K562 (cell line): ENCODE results near the gene UTP11.

ENCODE experiments used
- CHD2 ChIP-seq: IDR thresholded peaks from 2 replicates; pipeline ENCODE4 v1.6.1; 2011; ENCODE audit warnings: low read depth, low read length
- FOSL1 ChIP-seq: fragments of 200-800 bp; sonication (Bioruptor generic); conservative IDR thresholded peaks from 2 replicates; pipeline ENCODE4 v1.6.1; 2016; ENCODE audit warnings: missing genetic modification characterization, missing compliant biosample characterization
- TARDBP ChIP-seq: fragments of 450-650 bp; IDR thresholded peaks from 2 replicates; pipeline ENCODE4 v1.6.1; 2016
- TF ChIP-seq, protein P1 (sequence below): fragments of 250-450 bp; sonication (Bioruptor Pico); IDR thresholded peaks from 2 replicates; pipeline ENCODE4 v1.5.0; 2020; ENCODE audit warnings: mild to moderate bottlenecking, borderline replicate concordance

GRCh38 chr1:38004284-38005108 is 8.0 kb upstream of the UTP11 start:
- TF ChIP-seq, protein P1, sequence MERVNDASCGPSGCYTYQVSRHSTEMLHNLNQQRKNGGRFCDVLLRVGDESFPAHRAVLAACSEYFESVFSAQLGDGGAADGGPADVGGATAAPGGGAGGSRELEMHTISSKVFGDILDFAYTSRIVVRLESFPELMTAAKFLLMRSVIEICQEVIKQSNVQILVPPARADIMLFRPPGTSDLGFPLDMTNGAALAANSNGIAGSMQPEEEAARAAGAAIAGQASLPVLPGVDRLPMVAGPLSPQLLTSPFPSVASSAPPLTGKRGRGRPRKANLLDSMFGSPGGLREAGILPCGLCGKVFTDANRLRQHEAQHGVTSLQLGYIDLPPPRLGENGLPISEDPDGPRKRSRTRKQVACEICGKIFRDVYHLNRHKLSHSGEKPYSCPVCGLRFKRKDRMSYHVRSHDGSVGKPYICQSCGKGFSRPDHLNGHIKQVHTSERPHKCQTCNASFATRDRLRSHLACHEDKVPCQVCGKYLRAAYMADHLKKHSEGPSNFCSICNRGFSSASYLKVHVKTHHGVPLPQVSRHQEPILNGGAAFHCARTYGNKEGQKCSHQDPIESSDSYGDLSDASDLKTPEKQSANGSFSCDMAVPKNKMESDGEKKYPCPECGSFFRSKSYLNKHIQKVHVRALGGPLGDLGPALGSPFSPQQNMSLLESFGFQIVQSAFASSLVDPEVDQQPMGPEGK (CRISPR knock-in tag): no peak
- TF ChIP-seq TARDBP (no peak), FOSL1 (tag) (no peak), CHD2 (no peak)
